Activated CD4-positive, alpha-beta T cell treated with anti-CD3 and anti-CD28 coated beads, Interleukin-10, Interleukin-2, amounts not matched to agents 100 ng/mL and 50 ng/mL, durations not matched to agents 16 hours and 8 hours (primary cell): ENCODE results near the gene NFX1.
"Not testable (repeated sequence)": the region's sequence is repeated elsewhere in the genome, so short reads cannot be mapped to it uniquely, and the experiment has no call there.

ENCODE experiments used
- DNase-seq: peaks from one replicate; pipeline ENCODE4 v3.0.0-alpha.2; 2020

The NFX1 gene

DNA sequence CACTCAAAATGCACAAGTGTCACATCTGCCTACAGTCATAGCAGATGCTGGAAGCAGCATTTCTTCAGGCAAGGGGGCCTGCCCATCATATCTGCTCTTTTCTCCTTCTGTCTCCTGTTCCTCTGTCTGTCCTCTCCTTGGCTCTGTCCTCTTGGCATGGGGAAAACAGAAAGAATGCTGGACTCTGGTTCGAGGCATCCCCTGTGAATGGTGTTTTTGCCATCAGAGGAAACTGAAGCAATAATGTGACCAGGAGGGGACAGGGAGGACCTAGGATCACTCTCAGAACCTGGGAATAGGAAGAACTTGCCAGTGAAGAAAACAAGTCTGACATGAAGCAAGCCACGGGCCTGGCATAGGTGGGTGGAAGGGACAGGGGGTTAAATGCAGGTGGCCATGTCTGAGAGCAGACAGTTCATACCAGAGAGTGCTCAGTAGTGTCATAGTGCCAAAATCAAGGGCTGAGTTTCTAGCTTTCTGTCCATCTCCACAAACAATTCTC, 76.7 kb downstream of the NFX1 start:
- no peak for DNase-seq

DNA sequence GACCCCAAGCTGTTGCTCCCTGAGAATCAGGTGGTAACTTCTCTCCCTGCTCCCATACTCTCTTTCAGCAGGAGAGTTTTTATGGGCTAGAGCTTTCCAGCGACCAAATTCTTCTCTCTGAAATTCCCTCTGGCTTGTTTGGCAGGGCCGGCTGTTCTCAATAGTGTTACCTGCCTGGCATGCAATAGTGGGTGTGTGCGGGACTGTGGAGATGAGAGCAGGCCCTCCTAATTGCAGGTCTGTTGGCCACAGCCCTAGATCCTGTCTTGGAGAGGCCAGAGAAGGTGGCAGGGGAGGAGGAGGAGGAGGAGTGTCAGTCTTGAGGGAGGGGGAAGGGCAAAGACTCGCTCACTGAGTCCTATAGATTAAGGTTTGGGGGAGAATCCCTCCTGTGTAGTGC, 82.6 kb downstream of the NFX1 start:
- DNase-seq = no peak

DNA sequence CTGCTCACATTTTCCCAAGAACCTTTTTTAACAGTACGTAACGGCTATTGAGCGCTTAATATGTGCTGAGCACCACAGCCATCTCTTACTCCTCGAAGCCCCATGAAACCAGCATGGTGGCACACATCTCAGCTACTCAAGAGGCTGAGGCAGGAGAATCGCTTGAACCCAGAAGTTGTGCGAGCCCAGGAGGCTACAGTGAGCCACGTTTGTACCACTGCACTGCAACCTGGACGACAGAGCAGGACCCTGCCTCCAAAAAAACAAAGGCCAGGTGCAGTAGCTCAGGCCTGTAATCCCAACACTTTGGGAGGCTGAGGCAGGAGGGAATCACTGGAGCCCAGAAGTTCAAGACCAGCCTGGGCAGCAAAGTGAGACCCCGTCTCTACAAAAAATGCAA, 83.9 kb downstream of the NFX1 start:
- no peak for DNase-seq

DNA sequence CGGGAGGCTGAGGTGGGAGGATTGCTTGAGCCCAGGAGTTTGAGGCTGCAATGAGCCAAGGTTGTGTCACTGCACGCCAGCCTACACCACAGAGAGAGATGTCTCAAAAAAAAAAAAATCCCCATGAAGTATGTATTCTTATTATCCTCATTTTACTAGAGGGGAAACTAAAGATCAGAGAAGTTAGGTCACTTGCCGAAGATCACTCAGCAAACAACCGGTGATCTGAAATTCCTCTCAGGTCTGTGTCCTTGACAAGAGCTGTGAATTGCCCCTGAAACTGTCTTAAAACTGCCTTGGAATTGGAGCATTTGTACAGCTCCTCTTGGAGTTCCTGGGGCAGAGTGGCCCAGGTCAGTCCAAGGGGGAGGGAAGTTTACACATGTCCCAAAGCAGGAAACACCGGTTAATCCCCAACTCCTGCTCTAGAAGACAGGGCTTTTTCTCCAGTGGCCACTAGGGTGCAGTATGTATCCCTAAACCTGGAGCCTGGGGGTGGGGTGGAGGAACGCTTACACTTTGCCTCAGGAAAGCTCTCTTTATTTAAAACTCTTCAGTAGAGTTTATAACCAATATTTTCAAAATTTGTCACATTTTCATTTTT, 84.4 kb downstream of the NFX1 start:
- peak; percentile 78 for DNase-seq

DNA sequence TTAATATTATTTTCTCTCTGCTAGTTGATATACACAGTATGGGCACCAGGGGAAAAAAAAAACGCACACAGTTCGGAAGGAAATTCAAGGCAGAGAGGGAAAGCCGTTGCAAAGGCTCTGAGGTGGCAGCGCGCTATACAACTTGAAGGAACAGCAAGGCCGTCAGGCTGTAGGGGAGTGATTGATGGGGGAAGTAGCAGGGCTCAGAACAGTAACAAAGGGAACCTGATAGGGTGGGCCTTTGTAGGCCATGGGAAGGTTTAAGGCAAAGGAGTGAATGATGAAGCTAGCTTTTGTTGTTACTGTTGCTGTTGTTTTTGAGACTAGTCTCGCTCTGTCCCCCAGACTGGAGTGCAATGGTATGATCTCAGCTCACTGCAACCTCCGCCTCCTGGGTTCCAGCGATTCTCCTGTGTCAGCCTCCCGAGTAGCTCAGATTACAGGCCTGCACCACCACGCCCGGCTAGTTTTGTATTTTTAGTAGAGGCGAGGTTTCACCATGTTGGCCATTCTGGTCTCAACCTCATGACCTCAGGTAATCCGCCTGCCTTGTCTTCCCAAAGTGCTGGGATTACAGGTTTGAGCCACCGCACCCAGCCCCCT, 85.0 kb downstream of the NFX1 start:
- no peak for DNase-seq

DNA sequence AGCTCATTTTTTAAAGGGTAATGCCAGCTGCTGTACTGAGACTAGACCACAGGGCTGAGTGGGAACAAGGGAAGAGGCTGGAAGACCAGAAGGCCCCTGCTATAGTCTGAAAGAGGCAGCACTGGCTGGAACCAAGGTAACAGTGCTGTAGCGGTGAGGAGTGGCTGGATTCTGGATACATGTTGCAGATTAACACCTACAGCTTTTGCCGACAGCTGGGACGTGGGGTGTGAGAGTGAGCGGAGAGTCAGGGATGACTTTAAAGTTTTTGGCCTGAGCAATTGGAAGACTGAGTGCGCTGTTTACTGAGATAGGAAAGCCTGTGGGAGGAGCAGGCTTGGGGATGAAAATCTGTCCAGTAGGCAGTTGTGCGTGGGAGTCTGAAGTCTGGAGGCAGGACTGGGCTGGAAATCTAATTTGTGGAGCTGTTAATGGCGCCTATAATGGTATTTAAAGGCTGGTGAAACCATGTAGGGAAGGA, 85.6 kb downstream of the NFX1 start:
- no peak for DNase-seq

DNA sequence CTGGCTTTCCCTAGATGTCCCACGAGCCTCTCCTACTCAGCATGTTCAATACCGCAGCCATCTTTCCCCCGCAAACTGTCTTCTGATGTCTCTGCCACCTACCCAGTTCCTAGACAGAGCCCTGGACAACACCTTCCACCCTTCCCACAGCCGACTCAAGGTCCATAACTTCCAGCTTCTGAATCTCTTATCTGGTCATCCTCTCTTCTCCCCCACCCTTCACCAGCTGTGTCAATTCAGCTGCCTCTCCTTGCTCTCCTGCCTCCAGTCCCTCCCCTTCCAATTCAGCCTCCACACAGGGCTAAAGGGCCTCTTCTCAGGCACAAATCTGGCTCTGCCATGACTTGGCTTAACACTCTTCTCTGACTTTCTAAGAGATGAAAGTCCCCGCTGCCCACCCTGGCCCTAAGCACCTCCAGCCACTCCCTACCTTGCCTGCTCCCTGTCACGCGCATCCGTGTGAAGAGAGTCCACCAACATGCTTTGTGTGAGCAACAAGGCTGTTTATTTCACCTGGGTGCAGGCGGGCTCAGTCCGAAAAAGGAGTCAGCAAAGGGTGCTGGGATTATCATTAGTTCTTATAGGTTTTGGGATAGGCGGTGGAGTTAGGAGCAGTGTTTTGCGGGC, 86.9 kb downstream of the NFX1 start:
- DNase-seq = no peak

DNA sequence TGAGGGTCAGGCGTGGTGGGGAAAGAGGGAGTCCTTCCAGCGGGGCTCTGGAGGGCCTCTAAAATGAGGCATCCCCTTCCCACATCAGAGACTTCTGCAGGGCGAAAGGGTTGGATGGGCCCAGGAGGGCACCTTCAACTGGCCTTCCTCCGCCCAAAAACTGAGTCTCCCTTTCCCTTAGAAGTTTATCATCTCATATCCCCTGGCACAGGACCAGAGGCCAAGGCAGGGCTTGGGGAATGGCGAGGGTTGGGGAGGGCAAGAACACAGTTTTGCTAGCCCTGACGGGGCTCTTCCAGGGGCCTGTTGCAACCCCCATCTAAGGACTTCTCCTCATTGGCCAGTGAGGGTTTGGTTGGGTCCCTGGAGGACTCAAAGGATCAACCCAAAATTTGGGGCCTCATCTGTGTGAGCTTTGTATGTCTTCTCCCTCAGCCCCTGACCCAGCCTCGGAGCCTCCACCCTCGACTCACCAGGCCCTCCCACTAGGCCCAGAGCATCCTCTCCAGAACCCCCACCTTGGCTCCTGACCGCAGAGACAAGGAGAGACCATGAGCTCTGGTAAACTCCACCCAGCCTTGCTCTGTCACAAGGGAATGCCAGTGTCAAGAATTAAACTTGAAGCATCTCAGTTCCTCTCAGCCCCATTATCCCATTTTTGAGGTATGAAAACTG, 87.9 kb downstream of the NFX1 start:
- no peak for DNase-seq

DNA sequence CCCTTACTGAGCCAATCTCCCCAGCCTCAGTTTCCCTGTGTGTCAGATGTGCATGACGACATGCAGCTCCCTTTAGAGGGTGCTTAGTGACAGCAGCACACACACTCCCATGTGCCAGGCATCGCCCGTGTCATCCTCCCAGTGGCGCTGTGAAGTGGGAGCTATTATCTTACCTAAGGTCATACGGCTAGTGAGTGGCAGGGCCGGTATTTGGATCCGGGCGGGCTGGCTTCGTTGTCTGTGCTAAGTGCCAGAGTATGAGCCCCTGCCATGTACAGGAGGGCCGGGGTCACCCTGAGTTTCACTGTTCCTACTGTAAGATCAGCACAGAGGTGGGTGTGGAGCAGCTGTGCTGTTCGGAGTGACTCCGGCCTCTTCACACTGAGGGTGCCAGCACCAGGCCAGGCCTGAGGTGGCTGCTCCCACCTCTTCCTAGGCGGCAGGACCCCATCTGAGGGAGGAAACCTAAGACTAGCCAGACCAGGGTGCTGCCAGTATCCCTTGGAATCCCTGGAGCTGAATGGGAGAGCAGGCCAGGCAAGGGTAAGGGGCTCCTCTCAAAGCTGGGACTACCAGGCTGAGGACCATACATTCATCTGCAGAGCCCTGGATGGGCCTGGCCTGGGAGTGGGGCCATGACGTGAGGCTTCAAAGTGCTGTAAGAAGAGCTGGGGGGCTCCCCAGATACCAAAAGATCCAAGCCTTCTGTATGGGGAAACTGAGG, 89.5 kb downstream of the NFX1 start:
- DNase-seq = no peak

DNA sequence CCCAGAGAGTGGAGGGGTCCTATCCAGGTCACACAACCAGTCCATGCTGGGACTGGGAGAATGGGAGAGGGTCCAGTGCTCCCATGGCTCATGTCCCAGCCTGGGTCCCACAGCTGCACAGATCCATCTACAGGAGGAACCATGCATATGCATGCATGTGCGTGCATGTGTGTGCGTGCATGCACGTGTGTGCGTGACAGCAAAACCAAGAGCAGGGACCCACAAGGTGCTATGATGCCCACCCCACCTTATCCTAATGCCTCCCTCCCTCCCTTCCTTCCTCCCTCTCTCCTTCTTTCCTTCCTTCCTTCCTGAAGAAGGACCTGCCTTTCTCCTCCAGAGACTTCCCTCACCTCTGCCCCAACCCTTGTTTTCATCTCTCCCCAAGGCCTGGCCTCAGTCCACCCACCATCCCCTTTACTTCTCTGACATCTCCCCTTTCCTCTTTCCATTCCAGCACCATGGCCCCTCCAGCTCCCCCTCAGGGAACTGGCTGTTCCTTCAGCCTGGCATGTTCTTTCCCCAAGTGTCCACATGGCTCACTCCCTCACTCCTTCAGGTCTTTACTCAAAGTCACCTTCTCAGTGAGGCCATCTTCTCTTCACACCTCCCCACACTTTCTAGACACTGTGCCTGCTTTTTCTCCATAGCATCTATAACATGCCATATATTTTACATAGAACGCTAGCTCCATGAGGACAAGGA, 90.2 kb downstream of the NFX1 start:
- DNase-seq = no peak

DNA sequence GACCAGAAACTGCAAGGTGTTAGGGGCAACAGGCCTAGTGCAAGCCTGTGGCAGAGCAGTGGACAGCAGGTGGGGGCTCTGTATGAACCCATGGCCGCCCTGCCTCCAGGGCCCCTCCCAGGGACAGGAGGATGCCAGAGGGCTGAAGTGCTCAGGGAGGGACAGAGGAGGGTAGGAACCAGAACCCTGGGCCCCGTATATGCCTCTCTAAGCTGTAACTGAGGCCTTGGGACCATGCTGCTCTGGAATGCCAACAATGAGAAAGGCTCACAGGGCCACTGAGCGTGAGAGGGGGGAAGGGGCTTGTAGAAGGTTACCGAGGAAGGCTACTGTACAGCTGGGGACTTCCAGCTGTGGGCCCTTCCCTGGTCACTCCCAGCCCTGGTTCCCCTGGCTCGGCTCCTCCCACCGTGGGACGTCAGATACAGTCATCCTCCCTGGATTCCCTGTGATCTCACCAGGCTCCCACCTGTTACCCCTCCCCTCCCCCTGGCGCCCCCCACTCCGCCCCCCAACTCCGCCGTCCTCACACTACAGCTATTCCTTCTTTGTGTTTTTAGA, 91.0 kb downstream of the NFX1 start:
- DNase-seq = no peak

DNA sequence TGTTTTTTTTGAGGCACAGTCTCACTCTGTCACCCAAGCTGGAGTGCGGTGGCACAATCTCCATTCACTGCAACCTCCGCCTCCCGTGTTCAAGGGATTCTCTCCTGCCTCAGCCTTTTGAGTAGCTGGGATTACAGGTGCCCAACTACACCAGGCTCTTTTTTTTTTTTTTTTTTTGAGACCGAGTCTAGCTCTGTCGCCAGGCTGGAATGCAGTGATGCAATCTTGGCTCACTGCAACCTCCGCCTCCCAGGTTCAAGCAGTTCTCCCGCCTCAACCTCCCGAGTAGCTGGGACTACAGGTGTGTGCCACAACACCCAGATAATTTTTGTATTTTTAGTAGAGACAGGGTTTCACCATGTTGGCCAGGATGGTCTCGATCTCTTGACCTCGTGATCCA, 92.1 kb downstream of the NFX1 start:
- DNase-seq = not testable (repeated sequence)

DNA sequence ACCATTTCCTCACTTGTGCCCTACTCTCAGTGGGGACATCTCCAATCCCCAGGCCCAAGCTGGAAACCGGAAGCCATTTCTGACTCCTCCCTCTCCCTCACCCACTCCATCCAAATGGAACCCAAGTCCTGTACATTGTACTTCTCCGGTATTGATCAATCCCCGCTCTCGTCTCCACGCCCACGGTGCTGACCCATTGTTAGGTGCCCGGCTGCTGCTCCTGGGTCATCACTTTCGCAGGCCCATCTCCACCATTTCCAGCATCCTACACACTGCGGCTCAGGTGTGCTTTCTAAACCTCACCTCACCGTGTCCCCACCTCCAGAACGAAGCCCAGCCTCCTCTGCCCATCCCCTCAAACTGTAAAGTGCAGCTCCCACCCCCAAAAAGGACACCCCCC, 93.1 kb downstream of the NFX1 start:
- DNase-seq = not testable (repeated sequence)

DNA sequence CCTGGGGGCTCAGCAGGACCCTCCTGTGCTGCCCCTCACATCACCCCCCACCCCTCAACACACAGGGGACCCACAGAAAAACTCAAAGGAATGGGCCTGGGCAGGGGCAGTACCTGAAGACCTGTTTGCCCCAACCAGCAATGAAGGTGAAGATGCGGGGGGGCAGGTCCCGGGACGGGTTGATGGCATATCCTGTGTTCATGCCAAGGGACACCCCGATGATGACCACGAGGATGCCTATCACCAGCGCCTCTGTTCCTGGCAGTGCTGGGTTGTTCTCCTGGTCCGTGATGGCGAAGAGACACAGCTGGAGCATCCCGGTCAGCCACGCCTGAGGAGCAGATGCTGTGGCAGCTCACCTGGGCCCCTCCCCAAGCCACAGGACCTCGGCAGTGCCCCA, 95.2 kb downstream of the NFX1 start:
- not testable (repeated sequence) for DNase-seq

DNA sequence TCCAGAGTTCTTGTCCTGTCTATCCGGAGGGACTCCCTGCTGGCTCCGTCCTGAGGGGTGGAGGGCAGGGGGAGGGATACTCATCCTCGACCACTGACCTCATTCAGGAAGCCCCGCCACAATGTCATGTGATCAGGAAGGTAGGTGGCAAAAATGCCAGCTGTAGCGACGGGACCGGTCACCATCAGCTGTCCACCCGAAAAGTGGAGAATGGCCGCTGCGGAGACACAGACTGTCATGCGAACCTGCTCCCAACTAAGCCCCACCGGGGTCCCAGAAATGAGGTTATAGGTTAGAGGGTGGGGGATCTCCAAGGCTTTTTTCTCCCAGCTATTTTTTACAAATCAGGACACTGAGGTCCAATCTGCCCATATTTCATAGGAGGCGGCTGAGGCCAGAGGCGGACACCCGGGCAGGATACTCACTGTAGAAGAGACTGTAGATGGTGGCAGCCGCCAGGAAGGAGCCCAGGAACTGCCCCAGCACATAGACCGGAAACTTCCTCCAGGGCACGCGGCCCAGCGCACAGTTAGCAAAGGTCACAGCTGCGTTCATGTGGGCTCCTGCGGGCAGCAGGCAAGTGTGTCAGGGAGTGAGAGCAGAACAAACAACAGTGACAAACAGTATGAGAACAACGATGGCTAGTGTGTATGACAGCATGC, 95.8 kb downstream of the NFX1 start:
- DNase-seq = not testable (repeated sequence)

DNA sequence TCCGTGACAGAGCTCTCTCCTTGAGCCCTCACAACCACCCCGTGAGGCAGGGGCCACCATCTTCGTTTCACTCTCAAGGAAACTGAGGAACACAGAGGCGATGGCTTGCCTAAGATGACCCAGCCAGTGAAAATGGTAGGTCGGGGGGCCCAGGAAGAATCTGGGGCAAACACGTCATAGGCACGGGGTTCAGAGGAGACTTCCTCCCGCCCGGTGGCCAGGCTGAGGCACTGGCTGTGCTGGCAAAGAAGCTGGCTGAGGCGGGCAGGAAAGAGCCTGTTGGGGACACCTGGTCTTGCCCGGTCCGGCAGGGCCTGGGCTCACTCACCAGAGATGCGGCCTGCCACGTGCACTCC, 96.3 kb downstream of the NFX1 start:
- not testable (repeated sequence) for DNase-seq

DNA sequence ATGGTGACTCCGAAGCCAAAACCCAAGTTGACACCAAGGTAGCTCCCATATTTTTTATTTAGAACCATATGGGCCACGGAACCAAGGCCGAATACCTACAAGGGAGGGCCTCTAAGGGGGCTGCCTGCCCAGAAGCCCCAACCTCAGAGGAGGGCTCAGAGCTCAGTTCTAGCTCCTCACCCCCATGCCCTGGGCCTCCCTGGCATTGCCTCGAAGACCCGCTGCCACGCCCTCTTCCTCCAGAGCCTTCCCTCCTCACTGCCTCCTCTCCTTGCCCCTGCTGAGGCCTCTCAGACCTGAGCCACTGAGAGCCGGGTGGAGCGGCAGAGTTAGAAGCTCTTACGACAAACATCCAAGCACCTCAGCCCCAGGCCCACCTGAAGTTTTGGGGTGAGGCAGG, 96.7 kb downstream of the NFX1 start:
- DNase-seq = not testable (repeated sequence)

DNA sequence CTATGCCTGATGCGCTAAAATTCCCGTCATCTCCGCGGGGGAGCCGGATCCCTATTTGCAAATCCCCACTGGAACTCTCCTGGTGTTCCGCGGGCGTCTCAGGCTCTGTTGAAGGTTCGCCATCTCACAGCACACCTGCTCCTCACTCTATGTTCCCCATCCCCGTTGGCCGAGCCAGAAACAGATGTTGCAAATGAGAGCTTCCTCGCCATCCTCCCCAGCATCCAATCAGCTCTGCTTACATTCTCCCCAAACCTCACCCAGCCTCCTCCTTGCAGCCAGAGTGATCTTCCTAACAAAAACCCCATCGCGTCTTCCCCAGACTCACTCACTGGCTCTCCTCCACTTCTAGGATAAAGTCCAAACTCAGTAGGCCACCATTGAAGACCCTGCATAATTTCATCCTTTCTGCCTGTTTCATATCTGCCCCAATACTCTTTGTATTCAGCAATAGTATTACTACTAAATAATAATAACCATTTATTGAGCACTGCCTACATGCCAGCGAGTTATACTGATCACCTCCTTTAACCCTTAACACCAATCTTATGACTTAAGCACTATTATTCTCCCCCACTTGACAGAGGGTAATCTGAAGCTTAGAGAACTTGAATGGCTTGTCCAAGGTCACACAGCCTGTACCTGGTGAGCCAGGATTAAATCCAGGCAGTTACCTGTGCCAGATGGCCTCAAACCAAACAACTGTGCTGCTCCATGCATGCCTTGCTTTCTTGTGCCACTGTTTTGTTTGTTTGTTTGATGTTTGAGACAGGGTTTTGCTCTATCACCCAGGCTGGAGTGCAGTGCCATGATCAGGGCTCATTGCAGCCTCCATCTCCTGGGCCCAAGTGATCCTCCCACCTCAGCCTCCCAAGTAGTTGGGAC, 98.0 kb downstream of the NFX1 start:
- DNase-seq = no peak

DNA sequence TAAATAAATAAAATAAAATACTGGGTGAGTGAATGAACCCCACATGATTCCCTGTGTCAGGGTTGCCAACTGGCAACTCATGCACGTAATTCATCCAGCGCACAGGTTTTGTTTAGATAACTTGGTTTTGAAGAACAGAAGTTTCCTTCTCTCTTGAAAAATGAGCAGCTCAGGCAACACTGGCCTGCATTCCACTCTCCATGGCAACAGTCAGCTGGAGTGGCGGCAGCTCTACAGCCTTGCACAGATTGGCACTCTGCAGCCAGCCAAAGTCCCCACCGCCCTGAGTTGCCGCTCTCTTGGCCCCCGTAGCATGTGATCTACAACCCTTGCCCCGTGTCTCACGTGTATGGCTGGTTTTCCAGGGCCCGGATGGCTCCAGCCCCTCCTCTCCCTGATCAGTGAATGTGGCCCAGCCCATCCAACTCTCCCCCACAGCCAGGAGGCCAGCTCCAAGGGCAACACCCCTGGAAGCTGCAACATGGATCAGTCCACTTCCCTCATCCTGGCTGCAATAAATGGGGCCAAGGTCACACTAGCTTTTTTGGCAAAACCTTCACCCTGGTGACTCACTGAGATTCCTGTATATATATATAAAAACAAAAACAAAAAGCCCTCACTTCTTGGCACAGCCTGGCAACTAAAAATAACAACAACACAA, 100.9 kb downstream of the NFX1 start:
- not testable (repeated sequence) for DNase-seq

DNA sequence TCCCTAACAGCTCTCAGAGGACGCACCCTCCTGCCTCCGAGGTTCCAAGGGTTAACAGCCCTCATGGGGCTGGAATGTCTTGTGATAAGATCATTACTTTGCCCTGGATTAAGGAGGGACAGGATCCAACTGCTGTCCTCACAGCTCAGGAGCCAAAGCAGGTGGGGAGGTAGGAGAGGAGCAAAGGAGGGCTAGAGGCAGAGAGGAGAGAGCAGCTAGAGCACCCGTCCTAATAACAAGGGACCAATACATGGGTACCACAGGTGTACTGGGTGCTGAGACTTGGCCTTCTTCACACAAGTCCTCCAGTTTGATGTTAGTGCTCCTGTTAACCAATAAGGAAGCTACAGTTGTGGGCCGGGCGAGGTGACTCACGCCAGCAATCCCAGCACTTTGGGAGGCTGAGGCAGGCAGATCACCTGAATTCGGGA, 102.3 kb downstream of the NFX1 start:
- not testable (repeated sequence) for DNase-seq
